GM12872 (cell line): ENCODE data around the gene SFI1.

ENCODE experiments used
- CTCF ChIP-seq: IDR thresholded peaks from 3 replicates; pipeline ENCODE4 v1.5.1; 2011; ENCODE audit warnings: low read depth, mild to moderate bottlenecking, low read length, moderate library complexity; ENCODE audit not compliant: insufficient read depth

Gene SFI1

GRCh38 chr22:31607696-31608095 lies 111.4 kb downstream of the SFI1 start:
- TF ChIP-seq CTCF, result no peak

GRCh38 chr22:31609716-31610115 lies 113.4 kb downstream of the SFI1 start:
- TF ChIP-seq CTCF, result no peak

- no peak for TF ChIP-seq CTCF
These were observed 114.3 kb downstream of the SFI1 start for GRCh38 chr22:31610611-31611010.

- TF ChIP-seq CTCF, result no peak
These were observed 114.9 kb downstream of the SFI1 start for GRCh38 chr22:31611061-31611760.

- no peak for TF ChIP-seq CTCF
These were observed 116.6 kb downstream of the SFI1 start for GRCh38 chr22:31612891-31613285.

GRCh38 chr22:31613286-31613903 lies 117.1 kb downstream of the SFI1 start:
- TF ChIP-seq CTCF, result no peak

GRCh38 chr22:31613904-31614296 lies 117.6 kb downstream of the SFI1 start:
- no peak for TF ChIP-seq CTCF
